Cardiac muscle cell (in vitro differentiated cells and primary cell): Measurements from ENCODE around the gene OGFOD2. TPM values are rescaled to one million over a fixed set of nuclear protein-coding genes. Genes with fewer than 3 reads are reported as not detected.

ENCODE experiments used
- DNase-seq, 2 donors: peaks; one replicate each; pipeline versions ENCODE4 v3.0.0 to v3.0.0-alpha.2; 2010 to 2017; ENCODE audit warnings: low read depth in 1 of 2, low spot score in 1 of 2
- H3K27ac ChIP-seq: fragments of 200-600 bp; sonication (generic); 2 replicates; pipeline ENCODE4 v1.5.1; 2016
- H3K27me3 ChIP-seq: fragments of 200-600 bp; sonication (generic); 2 replicates; pipeline ENCODE4 v1.6.0; 2016; ENCODE audit warnings: control low read depth
- H3K36me3 ChIP-seq: fragments of 200-600 bp; sonication (generic); 2 replicates; pipeline ENCODE4 v1.5.1; 2016; ENCODE audit warnings: control low read depth
- H3K4me1 ChIP-seq: fragments of 200-600 bp; sonication (generic); 2 replicates; pipeline ENCODE4 v1.8.1; 2017; ENCODE audit warnings: low read depth, mild to moderate bottlenecking, mixed run types
- H3K4me3 ChIP-seq: fragments of 200-600 bp; sonication (generic); 2 replicates; pipeline ENCODE4 v1.5.1; 2016; ENCODE audit warnings: mild to moderate bottlenecking
- H3K9me3 ChIP-seq: fragments of 200-600 bp; sonication (generic); 2 replicates; pipeline ENCODE4 v1.5.1; 2017; ENCODE audit warnings: low read depth, mild to moderate bottlenecking, control low read depth
- polyA plus RNA-seq: library from polyadenylated mRNA; unstranded; fragments of >200 nt; fragmentation: Nextera tagmentation; extraction: Ambion mirVana; gene quantifications from 2 replicates; pipeline ENCODE4 v1.2.1, GENCODE V29; 2016
- total RNA-seq: library from RNA; depleted of rRNA; stranded (reverse); fragments of >200 nt; gene quantifications from 2 replicates; pipeline ENCODE4 v1.2.3, GENCODE V29; 2016
- TF ChIP-seq, protein P1 (sequence below): IDR thresholded peaks from 2 replicates; pipeline ENCODE4 v1.5.1; 2012; ENCODE audit warnings: low read depth, mild to moderate bottlenecking, low read length

OGFOD2 gene
- total and polyA plus RNA-seq, 2 experiments from 2014 or later, result 41.8 to 44.4 TPM

DNA sequence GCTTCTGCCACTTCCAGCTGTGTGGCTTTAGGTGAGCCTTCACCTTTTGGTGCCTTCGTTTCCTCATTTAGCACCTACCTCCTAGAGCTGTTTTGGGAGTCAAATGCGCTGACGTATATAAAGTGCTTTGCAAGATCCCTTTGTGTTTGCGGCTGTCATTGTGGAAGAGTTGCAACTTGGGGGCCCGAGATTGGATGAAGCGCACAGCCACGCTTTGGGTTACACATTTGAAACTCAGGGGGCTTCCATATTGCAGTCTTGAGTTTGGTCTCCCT lies 4.8 kb downstream of the OGFOD2 start:
- no peaks in the 10 kb centered on the region for H3K27me3 ChIP-seq
- DNase-seq, result no peak
- TF ChIP-seq, protein P1, sequence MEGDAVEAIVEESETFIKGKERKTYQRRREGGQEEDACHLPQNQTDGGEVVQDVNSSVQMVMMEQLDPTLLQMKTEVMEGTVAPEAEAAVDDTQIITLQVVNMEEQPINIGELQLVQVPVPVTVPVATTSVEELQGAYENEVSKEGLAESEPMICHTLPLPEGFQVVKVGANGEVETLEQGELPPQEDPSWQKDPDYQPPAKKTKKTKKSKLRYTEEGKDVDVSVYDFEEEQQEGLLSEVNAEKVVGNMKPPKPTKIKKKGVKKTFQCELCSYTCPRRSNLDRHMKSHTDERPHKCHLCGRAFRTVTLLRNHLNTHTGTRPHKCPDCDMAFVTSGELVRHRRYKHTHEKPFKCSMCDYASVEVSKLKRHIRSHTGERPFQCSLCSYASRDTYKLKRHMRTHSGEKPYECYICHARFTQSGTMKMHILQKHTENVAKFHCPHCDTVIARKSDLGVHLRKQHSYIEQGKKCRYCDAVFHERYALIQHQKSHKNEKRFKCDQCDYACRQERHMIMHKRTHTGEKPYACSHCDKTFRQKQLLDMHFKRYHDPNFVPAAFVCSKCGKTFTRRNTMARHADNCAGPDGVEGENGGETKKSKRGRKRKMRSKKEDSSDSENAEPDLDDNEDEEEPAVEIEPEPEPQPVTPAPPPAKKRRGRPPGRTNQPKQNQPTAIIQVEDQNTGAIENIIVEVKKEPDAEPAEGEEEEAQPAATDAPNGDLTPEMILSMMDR, result no peak
- H3K27ac ChIP-seq, result peak overlapping the region; percentile 81
- no peaks in the 10 kb centered on the region for H3K36me3 ChIP-seq
- peaks cover 16% of the 10 kb centered on the region for H3K4me1 ChIP-seq
- peak overlapping the region; percentile 90 for H3K4me3 ChIP-seq
- no peaks in the 10 kb centered on the region for H3K9me3 ChIP-seq

DNA sequence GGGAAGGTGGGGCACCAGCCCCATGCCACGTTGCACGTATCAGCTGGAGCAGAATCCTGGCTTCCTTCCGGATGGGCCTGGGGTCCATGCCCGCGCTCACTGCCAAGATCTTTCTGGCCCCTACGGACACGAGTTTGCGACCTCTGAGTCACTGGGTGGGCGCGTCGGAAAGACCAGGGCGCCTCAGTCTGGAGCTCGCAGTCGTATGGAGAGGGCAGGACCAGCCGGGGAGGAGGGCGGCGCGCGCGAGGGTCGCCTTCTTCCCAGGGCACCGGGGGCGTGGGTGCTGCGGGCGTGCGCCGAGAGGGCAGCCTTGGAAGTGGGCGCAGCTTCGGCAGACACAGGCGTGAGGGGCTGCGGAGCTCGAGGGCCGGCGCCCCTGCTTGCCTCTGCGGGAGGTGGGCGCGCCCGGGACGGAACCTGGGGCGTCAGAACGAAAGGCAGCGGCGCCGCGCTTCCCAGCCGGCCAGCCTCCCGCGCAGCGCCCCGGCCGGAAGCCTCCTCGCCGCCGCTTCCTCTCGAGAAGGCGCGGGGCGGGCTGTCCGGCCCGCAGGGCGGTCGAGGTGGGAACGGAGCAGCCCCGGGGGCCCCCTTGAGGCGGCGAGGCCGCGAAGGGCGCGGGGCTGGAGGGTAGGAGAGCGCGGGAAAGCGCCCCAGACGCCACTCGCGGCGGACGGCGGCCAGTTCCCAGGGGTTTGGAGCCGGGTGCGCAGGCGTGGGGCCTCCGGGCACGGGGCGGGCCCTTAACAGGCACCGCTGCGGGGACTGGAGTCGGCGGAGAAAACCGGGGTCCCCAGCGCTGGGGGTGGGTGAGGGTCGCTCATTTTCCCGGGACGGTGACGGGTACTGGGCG lies 5.4 kb downstream of the OGFOD2 start, which contains the start of gene ARL6IP4:
Gene ARL6IP4 (plus strand): TSS at position 499 of the 853 bp plus-strand sequence. CDS start 459 bp downstream, outside the sequence.
- DNase-seq, result peak; percentile 76 to 82
- H3K4me3 ChIP-seq, result peak within 1 kb of the TSS; percentile 90
- H3K27me3 ChIP-seq, result no peaks in the 10 kb centered on the region
- peaks cover 16% of the 10 kb centered on the region for H3K4me1 ChIP-seq
- TF ChIP-seq, protein P1, result no peak
- no peaks in the 10 kb centered on the region for H3K36me3 ChIP-seq
- H3K27ac ChIP-seq, result peak within 1 kb of the TSS; percentile 81
- no peaks in the 10 kb centered on the region for H3K9me3 ChIP-seq

DNA sequence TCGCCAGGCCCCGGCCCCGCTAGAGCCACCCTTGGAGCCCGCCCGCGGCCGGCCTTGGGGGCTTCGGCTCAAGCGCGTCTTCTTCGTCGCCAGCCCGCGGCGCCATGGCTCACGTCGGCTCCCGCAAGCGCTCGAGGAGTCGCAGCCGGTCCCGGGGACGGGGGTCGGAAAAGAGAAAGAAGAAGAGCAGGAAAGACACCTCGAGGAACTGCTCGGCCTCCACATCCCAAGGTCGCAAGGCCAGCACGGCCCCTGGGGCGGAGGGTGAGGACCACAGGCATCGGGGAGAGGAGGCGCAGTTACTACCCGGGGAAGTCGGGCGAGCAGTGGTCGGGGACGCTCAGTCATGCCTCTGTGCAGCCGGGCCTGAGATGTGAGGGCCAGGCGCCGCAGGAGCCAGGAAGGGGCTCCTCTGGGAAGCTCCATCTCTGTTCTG lies 6.0 kb downstream of the OGFOD2 start:
- peaks cover 14% of the 10 kb centered on the region for H3K4me1 ChIP-seq
- no peaks in the 10 kb centered on the region for H3K36me3 ChIP-seq
- H3K9me3 ChIP-seq, result no peaks in the 10 kb centered on the region
- peak in 1 of 2 donors; percentile 23 for DNase-seq
- peak overlapping the region; percentile 90 for H3K4me3 ChIP-seq
- peak overlapping the region; percentile 81 for H3K27ac ChIP-seq
- H3K27me3 ChIP-seq, result no peaks in the 10 kb centered on the region
- TF ChIP-seq, protein P1, result no peak

DNA sequence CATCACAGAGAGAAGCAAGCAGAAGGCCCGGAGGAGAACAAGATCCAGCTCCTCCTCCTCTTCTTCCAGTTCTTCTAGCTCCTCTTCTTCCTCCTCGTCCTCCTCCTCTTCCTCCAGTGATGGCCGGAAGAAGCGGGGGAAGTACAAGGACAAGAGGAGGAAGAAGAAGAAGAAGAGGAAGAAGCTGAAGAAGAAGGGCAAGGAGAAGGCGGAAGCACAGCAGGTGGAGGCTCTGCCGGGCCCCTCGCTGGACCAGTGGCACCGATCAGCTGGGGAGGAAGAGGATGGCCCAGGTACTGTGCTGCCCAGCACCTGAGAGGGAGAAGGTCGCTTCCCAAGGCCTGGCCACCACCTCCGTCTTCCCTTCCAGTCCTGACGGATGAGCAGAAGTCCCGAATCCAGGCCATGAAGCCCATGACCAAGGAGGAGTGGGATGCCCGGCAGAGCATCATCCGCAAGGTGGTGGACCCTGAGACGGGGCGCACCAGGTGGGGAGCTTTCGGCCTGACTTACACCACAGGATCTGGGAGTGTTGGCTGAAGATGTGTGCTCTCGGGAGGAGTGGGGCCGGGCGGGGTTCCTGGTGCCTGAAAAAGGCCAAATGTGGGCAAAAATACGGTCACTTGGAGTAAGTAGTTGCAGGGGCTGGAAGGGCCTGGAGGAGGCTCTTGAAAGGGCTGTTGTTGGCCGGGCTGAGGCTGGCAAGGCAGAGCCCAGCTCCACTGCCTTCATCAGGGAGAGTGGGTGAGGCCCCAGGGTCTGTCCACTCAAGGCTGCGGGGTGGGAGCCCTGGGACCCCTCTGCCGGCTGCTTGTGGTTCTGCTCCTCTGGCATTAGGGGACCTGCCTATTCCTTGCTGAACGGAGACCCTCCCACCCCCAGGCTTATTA lies 6.8 kb downstream of the OGFOD2 start:
- peaks cover 14% of the 10 kb centered on the region for H3K4me1 ChIP-seq
- no peak overlapping the region for H3K27ac ChIP-seq

DNA sequence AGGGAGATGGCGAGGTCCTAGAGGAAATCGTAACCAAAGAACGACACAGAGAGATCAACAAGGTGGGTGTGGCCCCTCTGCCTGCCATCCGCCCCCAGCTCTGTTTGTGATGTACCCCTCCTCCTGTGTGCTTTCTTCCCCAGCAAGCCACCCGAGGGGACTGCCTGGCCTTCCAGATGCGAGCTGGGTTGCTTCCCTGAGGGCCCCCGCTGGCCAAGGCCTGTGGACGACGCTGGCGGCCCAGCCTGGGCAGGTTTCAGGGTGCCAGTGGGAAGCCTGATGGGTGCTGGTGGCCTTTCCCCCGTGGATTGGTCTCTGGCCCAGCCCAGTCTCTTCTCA lies 7.4 kb downstream of the OGFOD2 start:
- TF ChIP-seq, protein P1, result no peak
- DNase-seq, result no peak
- Histone ChIP-seq H3K9me3 (no peaks in the 10 kb centered on the region), H3K27me3 (no peaks in the 10 kb centered on the region), H3K4me1 (peaks cover 14% of the 10 kb centered on the region), H3K4me3 (no peak overlapping the region), H3K36me3 (no peaks in the 10 kb centered on the region), H3K27ac (no peak overlapping the region)

More for the DNA sequence above, 6.8 kb downstream of the OGFOD2 start:
- peak overlapping the region; percentile 90 for H3K4me3 ChIP-seq
- TF ChIP-seq, protein P1, result no peak
- DNase-seq, result no peak
- H3K9me3 ChIP-seq, result no peaks in the 10 kb centered on the region
- H3K27me3 ChIP-seq, result no peaks in the 10 kb centered on the region
- no peaks in the 10 kb centered on the region for H3K36me3 ChIP-seq
